Spleen (tissue), 13 donors: ENCODE results near the gene COL26A1. TPM values are rescaled to one million over a fixed set of nuclear protein-coding genes. Genes with fewer than 3 reads are reported as not detected.

Source experiments
- DNase-seq: peaks from one replicate; pipeline ENCODE4 v3.0.0-alpha.2; 2020
- H3K27ac ChIP-seq, 8 donors: fragments of 200-600 bp; sonication (generic) in 7 of 8; 1 replicate in 4 of 8; 2 replicates in 4 of 8; pipeline versions ENCODE4 v1.5.0 to v1.8.0; 2016 to 2021; ENCODE audit warnings: inconsistent platforms in 4 of 8, mild to moderate bottlenecking in 4 of 8, moderate library complexity in 1 of 8
- H3K27me3 ChIP-seq, 7 donors: fragments of 200-600 bp; sonication (generic) in 6 of 7; replicated peaks in 1 of 7; 1 replicate in 4 of 7; 2 replicates in 3 of 7; pipeline versions ENCODE4 v1.5.0 to v1.8.0; 2016 to 2021; ENCODE audit warnings: inconsistent platforms in 3 of 7, mild to moderate bottlenecking in 1 of 7
- H3K36me3 ChIP-seq, 6 donors: fragments of 200-600 bp; sonication (generic) in 5 of 6; 1 replicate in 4 of 6; 2 replicates in 2 of 6; pipeline versions ENCODE4 v1.5.0 to v1.8.0; 2016 to 2021; ENCODE audit warnings: inconsistent platforms in 2 of 6
- H3K4me1 ChIP-seq, 6 donors: fragments of 200-600 bp; sonication (generic) in 5 of 6; 1 replicate in 3 of 6; 2 replicates in 3 of 6; pipeline versions ENCODE4 v1.5.0 to v1.8.0; 2016 to 2021; ENCODE audit warnings: inconsistent platforms in 3 of 6
- H3K4me3 ChIP-seq, 8 donors: fragments of 200-600 bp; sonication (generic) in 7 of 8; 1 replicate in 4 of 8; 2 replicates in 4 of 8; pipeline versions ENCODE4 v1.5.0 to v1.8.0; 2016 to 2021; ENCODE audit warnings: inconsistent platforms in 4 of 8, mild to moderate bottlenecking in 4 of 8, moderate library complexity in 2 of 8
- H3K9me3 ChIP-seq, 8 donors: fragments of 200-600 bp; sonication (generic) in 7 of 8; 1 replicate in 4 of 8; 2 replicates in 4 of 8; pipeline versions ENCODE4 v1.5.0 to v1.8.0; 2016 to 2021; ENCODE audit warnings: inconsistent platforms in 4 of 8
- CTCF ChIP-seq, 11 experiments: fragments of 200-600 bp in 7 of 11; fragments of 450-650 bp in 4 of 11; sonication (generic) in 4 of 11; IDR thresholded peaks in 8 of 11; conservative IDR thresholded peaks in 3 of 11; 1 replicate in 7 of 11; 2 replicates in 4 of 11; pipeline versions ENCODE4 v1.4.0 to v1.8.0; 2016 to 2021; ENCODE audit warnings: antibody characterized with exemption in 11 of 11, inconsistent platforms in 4 of 11, mild to moderate bottlenecking in 1 of 11
- POLR2A ChIP-seq, 3 donors: fragments of 450-650 bp; IDR thresholded peaks; one replicate each; pipeline ENCODE4 v1.5.1; 2017; ENCODE audit warnings: antibody characterized with exemption in 3 of 3, mild to moderate bottlenecking in 1 of 3
- POLR2AphosphoS5 ChIP-seq, 3 donors: sonication (generic); formaldehyde crosslinking; IDR thresholded peaks; one replicate each; pipeline ENCODE4 v1.5.1; 2017; ENCODE audit warnings: antibody characterized with exemption in 3 of 3
- WGBS, 5 donors: extraction: QIAGEN DNeasy Blood & Tissue Kit in 3 of 5; methylation state at CpG; one replicate each; pipeline versions ENCODE4 v1.1.5 to v1.1.7; 2013 to 2018; 5-methylcytosine and 5-hydroxymethylcytosine counted together
- intact Hi-C: fragments of 100-400 bp; cut with DNase I; formaldehyde crosslinking; loops from one replicate; pipeline ENCODE4 v1.15.0; 2023; ENCODE audit warnings: low total_unique reads
- long read RNA-seq, 2 donors: transcript quantifications; one replicate each; lab custom pipeline, GENCODE V29; 2026
- polyA plus RNA-seq, 3 donors: library from polyadenylated mRNA; stranded (reverse); fragments of 200-250 nt; gene quantifications; one replicate each; pipeline ENCODE4 v1.2.1, GENCODE V29; 2013
- total RNA-seq, 7 donors: library from RNA; depleted of rRNA in 3 of 7; stranded (reverse); fragments of >200 nt in 3 of 7; fragmentation: NEBNext Ultra II Directional in 4 of 7; extraction: Animal tissue kit (Norgen Biotek cat#: 25700) in 4 of 7; gene quantifications; one replicate each; pipeline versions ENCODE4 v1.1.0 to v1.2.1, GENCODE V29; 2016 to 2021
- donor health status: healthy with polysubstance abuse.
- donor health status: DM: no; HTN: no; CAD: no; lungs with moderate emphysema.
- donor health status: DM: no; HTN: no; CAD: no.
- donor health status: Bipolar disorder and iron deficiency.
- donor health status: healthy.
- donor health status: DM: no; HTN: no; CAD: no.
- donor health status: DM: yes; HTN: yes; CAD: no.

Gene COL26A1
- total RNA-seq (under 1 TPM in 3 of 7 donors, not detected in 4; 0.15 to 0.23 (median 0.19) TPM), polyA plus RNA-seq (under 1 TPM; 0.22 to 0.32 (median 0.29) TPM)
- long read RNA-seq, donor 1: 0 reads
- long read RNA-seq, donor 2, partial matches to known transcripts: 0 of 2 reads
- long read RNA-seq, donor 2, other reads (novel, unspliced or antisense): 0 of 2 reads

- no peak within 1 kb of the TSS for H3K27ac ChIP-seq
- 11 to 35% (median 14%) methylated on average over 34 to 76 of the region's 76 CpGs for WGBS, 5 donors
- no peaks in the 10 kb centered on the region for H3K9me3 ChIP-seq
- H3K4me1 ChIP-seq: peaks cover 8 to 25% (median 20%) of the 10 kb centered on the region in 6 donors
- TF ChIP-seq POLR2A (IDR thresholded peaks at IDR 0.05) (no peak), CTCF (IDR thresholded peaks at IDR 0.05 in 8 of 11, conservative IDR thresholded peaks at IDR 0.05 in 3 of 11) (no peak), POLR2AphosphoS5 (IDR thresholded peaks at IDR 0.05) (no peak)
- peak within 1 kb of the TSS; percentile 25 to 73 (median 45) for H3K4me3 ChIP-seq
- peak; percentile 77 for DNase-seq
- no peaks in the 10 kb centered on the region for H3K36me3 ChIP-seq
- intact Hi-C loops: no loop called here
- peaks cover 3 to 68% (median 33%) of the 10 kb centered on the region in 7 donors for H3K27me3 ChIP-seq
These were observed at the start of gene COL26A1 for GRCh38 chr7:101362334-101363195. Gene COL26A1 (plus strand): TSS chr7:101362875. CDS start chr7:101363033, 158 bp downstream.

GRCh38 chr7:101315336-101315735 is 47.3 kb upstream of the COL26A1 start:
- peaks cover 0 to 19% (median 14%) of the 10 kb centered on the region in 8 donors for H3K9me3 ChIP-seq
- no peak overlapping the region for H3K4me3 ChIP-seq
- H3K36me3 ChIP-seq: peaks cover 0 to 29% (median 3%) of the 10 kb centered on the region in 6 donors
- no peaks in the 10 kb centered on the region for H3K4me1 ChIP-seq
- 0 to 4% (median 2%) methylated on average over 1 of the region's 1 CpG for whole genome bisulfite sequencing, 5 donors
- no peaks in the 10 kb centered on the region for H3K27me3 ChIP-seq
- intact Hi-C loops: no loop called here
- H3K27ac ChIP-seq: no peak overlapping the region
- no peak for DNase-seq
- peak in 9 of 11 experiments; percentile 7 to 67 (median 54) for TF ChIP-seq CTCF (IDR thresholded peaks at IDR 0.05 in 8 of 11, conservative IDR thresholded peaks at IDR 0.05 in 3 of 11)
- no peak for TF ChIP-seq POLR2AphosphoS5 (IDR thresholded peaks at IDR 0.05)

GRCh38 chr7:101319401-101319800 is 43.3 kb upstream of the COL26A1 start:
- Histone ChIP-seq H3K4me3 (no peak overlapping the region), H3K27me3 (no peaks in the 10 kb centered on the region), H3K4me1 (peaks cover 6 to 20% (median 15%) of the 10 kb centered on the region in 6 donors), H3K9me3 (no peaks in the 10 kb centered on the region), H3K27ac (no peak overlapping the region), H3K36me3 (peaks cover 0 to 27% (median 3%) of the 10 kb centered on the region in 6 donors)
- DNase-seq: no peak
- TF ChIP-seq CTCF (IDR thresholded peaks at IDR 0.05 in 8 of 11, conservative IDR thresholded peaks at IDR 0.05 in 3 of 11): no peak
- WGBS, 5 donors: 72 to 82% (median 79%) methylated on average over 5 of the region's 5 CpGs
- intact Hi-C loops: no loop called here
